ENCODE results near the gene CREB5. TPM values are rescaled to one million over a fixed set of nuclear protein-coding genes. Genes with fewer than 3 reads are reported as not detected.

CREB5 gene
- total and polyA plus RNA-seq, 7 donors, result 0.86 to 33.8 (median 16.6) TPM

- ATAC-seq (no peak), DNase-seq (no peak)
- intact Hi-C loops (cut with DNase I), result loop anchor here in 1 of 2 donors (5.0 kb wide), 1 partner anchor 43 kb away; no protein-coding TSS in a partner anchor
- no peak for TF ChIP-seq CTCF (IDR thresholded peaks at IDR 0.05)
- no peak overlapping the region for H3K27ac ChIP-seq
- H3K4me3 ChIP-seq, result no peak overlapping the region
- no peaks in the 10 kb centered on the region for H3K27me3 ChIP-seq (ENCODE audit: insufficient read depth in 3 of 3, low read length in 2 of 3)
- WGBS, 3 donors, result 91 to 94% (median 93%) methylated on average over 2 of the region's 2 CpGs
- H3K4me1 ChIP-seq, result no peaks in the 10 kb centered on the region
- no peaks in the 10 kb centered on the region for H3K36me3 ChIP-seq (ENCODE audit: insufficient read depth in 1 of 2, low read depth in 1 of 2)
- no peaks in the 10 kb centered on the region for H3K9me3 ChIP-seq
Measured at GRCh38 chr7:28638914-28639313, 226.6 kb downstream of the CREB5 start.

DNA sequence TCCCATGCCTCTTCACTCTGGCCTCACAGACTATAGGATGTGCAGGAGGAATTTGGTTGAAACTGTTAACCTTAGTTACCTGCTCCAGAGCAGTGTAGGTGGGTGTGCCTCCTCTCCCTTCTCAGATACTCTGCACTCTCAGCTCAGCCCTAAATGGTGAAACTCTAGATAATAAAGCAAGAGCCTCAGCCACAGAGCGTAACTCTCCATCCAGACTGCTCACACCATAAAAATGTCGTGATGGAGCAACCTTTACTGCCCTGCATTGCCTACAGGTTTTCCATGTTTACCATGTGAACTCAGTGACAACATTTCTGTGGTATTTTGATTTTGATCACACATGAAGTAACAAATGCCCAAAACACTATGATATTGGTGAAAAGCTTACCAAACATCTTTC lies 227.7 kb downstream of the CREB5 start:
- TF ChIP-seq CTCF (IDR thresholded peaks at IDR 0.05), result no peak
- no peaks in the 10 kb centered on the region for H3K9me3 ChIP-seq
- peaks cover 6% of the 10 kb centered on the region for H3K4me1 ChIP-seq
- intact Hi-C loops (cut with DNase I), result no loop called here
- 84 to 92% (median 86%) methylated on average over 2 of the region's 2 CpGs for WGBS, 3 donors
- ATAC-seq (no peak), DNase-seq (no peak)
- no peak overlapping the region for H3K4me3 ChIP-seq
- no peak overlapping the region for H3K27ac ChIP-seq
- H3K36me3 ChIP-seq (ENCODE audit: insufficient read depth in 1 of 2, low read depth in 1 of 2), result no peaks in the 10 kb centered on the region
- no peaks in the 10 kb centered on the region for H3K27me3 ChIP-seq (ENCODE audit: insufficient read depth in 3 of 3, low read length in 2 of 3)

DNA sequence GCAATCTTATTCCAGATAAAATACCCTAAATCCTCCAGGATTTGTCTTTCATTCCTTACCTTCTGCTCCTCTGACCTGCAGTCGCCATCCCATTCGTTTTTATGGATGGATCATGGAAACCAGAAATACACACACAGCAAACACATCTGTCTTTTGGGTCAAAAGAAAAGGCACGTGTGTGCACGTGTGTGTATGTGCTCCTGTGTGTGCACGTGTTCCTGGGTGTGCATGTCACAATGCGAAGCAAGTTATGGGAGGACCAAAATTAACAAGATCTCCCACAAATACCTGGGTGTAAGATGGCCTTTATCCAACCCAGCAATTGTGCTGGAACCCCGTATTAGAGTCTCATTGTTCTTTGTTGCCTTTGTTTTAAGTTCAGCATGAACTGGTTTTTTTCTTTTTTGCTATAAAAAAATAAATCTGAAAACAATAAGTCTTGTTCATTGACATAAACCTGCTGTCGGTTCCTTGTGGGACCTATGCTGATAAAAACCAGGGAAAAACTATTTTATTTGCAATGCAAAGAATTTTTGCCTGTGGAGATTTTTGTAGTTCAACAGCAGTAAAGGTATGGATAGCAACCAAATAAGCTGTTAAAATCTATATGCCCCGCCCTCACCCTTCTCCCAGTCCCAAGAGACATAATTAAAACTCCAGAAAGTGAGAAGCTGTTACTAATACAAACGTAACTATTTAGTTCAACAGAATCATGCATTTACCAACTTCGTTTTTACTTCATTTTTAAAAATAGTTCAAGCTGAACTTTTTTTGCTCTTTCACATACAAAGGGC lies 229.6 kb downstream of the CREB5 start:
- H3K4me3 ChIP-seq, result no peak overlapping the region
- intact Hi-C loops (cut with DNase I), result no loop called here
- no peaks in the 10 kb centered on the region for H3K36me3 ChIP-seq (ENCODE audit: insufficient read depth in 1 of 2, low read depth in 1 of 2)
- no peaks in the 10 kb centered on the region for H3K9me3 ChIP-seq
- no peak overlapping the region for H3K27ac ChIP-seq
- peaks cover 9% of the 10 kb centered on the region for H3K4me1 ChIP-seq
- DNase-seq (no peak), ATAC-seq (no peak)
- WGBS, 3 donors, result 82 to 87% (median 85%) methylated on average over 11 of the region's 11 CpGs
- H3K27me3 ChIP-seq (ENCODE audit: insufficient read depth in 3 of 3, low read length in 2 of 3), result no peaks in the 10 kb centered on the region
- TF ChIP-seq CTCF (IDR thresholded peaks at IDR 0.05), result no peak

DNA sequence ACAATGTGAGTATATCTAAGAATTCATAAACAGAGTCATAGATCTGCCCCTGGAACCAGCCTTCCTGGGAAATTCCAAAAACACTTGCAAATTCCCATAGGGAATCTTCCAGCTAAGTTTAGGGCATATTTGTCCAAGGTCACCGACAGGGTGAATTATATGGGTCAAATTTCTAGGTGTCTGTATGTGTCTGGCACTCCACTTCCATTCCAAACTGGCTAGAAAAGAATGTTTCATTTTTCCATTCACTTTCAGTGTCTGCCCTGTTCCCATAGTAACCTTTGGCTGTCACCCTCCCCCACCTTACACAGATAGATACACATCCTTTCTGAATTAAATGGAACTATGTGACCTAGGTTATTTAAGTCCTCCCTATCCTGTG lies 230.9 kb downstream of the CREB5 start:
- H3K9me3 ChIP-seq, result no peaks in the 10 kb centered on the region
- no peak for DNase-seq
- intact Hi-C loops (cut with DNase I), result no loop called here

More for the DNA sequence above, 230.9 kb downstream of the CREB5 start:
- Histone ChIP-seq H3K36me3 (ENCODE audit: insufficient read depth in 1 of 2, low read depth in 1 of 2) (no peaks in the 10 kb centered on the region), H3K27ac (no peak overlapping the region), H3K4me3 (no peak overlapping the region), H3K4me1 (peaks cover 9% of the 10 kb centered on the region), H3K27me3 (ENCODE audit: insufficient read depth in 3 of 3, low read length in 2 of 3) (no peaks in the 10 kb centered on the region)
- WGBS, 3 donors, result 15 to 41% (median 39%) methylated on average over 1 of the region's 1 CpG
- TF ChIP-seq CTCF (IDR thresholded peaks at IDR 0.05), result no peak
- no peak for ATAC-seq

All from psoas muscle (tissue), 8 donors.